ENCODE data around the gene RHPN2. TPM values are rescaled to one million over a fixed set of nuclear protein-coding genes. Genes with fewer than 3 reads are reported as not detected.

The RHPN2 gene
- 2.2 and 3.1 TPM in 2 replicates for total RNA-seq

DNA sequence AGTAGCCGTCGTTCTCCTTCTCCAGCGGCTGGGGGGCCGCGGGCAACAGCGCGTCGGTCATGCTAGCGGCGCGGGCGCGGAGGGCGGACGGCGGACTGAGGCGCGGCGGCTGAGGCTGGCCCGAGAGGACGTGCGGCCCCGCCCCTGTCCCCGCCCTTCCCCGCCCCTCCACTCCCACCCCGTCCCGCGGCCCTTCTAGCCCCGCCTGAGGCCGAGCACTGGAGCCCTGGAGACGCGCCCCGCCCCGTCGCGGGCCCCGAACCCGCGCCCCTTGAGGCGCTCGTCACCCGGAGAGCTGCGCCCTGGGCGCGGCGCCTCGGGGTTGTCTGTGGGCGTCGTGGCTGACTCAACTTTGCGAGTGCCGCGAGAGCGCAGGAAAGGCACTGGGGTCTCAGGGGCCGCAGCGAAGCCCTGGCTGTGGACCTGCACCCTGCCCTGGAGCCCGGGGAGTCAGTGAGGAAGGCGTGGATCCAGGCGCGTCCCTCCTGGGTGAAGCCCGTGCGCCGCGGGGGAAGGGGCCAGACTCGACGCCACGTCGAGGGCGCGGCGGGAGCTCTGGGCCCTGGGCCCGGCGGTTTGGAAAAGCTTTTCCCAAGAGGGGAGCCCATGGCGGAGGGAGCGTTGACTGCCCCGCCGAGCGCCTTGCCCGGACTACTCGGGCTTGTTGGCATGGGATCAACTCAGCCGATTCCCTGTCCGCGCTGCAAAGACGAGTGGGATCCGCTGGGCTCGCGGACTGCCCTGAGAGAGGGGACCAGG lies at the start of gene RHPN2:
TSS of gene RHPN2 (minus strand) at position 97 of the 759 bp plus-strand sequence. CDS start at position 61, 36 bp downstream.

GRCh38 chr19:33080761-33081681 lies 16.3 kb upstream of the RHPN2 start, which contains the start of gene GPATCH1:
Gene GPATCH1 (plus strand): TSS chr19:33081181. CDS start chr19:33081194, 13 bp downstream.

DNA sequence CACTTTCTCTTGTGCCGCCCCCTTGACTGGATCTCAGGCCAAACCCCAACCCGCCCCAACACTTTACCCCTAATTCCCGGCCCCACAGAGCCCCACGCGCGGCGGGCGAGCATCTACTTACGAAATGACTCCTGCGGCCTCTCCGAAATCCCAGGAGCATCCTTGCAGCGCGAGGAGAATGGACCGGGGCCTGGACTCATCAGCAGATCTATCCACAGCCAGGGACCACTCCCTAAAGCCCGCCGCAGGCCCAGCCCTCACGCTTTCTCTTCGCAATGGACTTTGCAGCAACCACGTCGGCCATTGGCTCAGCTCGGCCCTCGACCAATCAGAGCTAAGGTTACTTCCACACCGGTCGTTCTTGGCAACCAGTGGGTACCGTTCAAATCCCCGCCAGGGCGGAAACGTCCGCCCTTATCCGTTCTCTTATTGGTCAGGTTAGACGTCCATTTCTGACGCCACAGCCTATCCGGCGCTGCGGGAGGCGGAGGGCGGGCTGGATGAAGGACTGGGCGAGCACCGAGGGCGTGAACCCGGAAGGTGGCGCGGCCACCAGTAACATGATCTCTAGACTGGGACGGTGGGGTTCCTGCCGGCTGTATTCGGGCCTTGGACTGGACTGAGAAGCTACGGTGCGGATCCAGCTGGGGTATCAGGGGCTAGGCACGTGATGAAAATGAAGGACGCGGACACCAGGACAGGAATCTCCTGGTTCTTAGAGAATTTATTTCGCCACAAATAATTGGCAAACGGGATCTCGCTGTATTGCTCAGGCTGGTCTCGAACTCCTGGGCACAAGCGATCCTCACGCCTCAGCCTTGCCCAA lies 92.8 kb downstream of the RHPN2 start, which contains the start of the genes CEP89 and FAAP24:
TSS of gene CEP89 (minus strand) at position 244 of the 826 bp plus-strand sequence. CDS start at position 160, 84 bp downstream.
TSS of gene FAAP24 (plus strand) at position 528 of the 826 bp plus-strand sequence. CDS start 955 bp downstream, outside the sequence.

Other genes starting within 250 kb of the RHPN2 start
- 0.28 TPM in 1 of 2 replicates, not detected in the other for gene SLC7A9, start 195.1 kb downstream of the RHPN2 start, total RNA-seq
- gene CEP89, start 92.9 kb downstream of the RHPN2 start, total RNA-seq = 5.1 and 7.5 TPM in 2 replicates
- gene FAAP24, start 92.6 kb downstream of the RHPN2 start, total RNA-seq = 0.85 and 0.92 TPM in 2 replicates
- gene GPATCH1, start 16.3 kb upstream of the RHPN2 start, total RNA-seq = 5.3 and 8.3 TPM in 2 replicates
- gene WDR88, start 67.2 kb upstream of the RHPN2 start, total RNA-seq = not detected in 2 replicates
- gene LRP3, start 129.4 kb upstream of the RHPN2 start, total RNA-seq = 24.0 and 28.8 TPM in 2 replicates
- gene SLC7A10, start 161.0 kb upstream of the RHPN2 start, total RNA-seq = not detected in 2 replicates
- 0.57 and 0.65 TPM in 2 replicates for gene CEBPA, start 237.6 kb upstream of the RHPN2 start, total RNA-seq

Measured in smooth muscle cell of bladder (primary cell).